Muscle of arm (tissue), 12 donors: ENCODE data around the gene NUTM2D. TPM values are rescaled to one million over a fixed set of nuclear protein-coding genes. Genes with fewer than 3 reads are reported as not detected.
"Not testable (repeated sequence)": the region's sequence is repeated elsewhere in the genome, so short reads cannot be mapped to it uniquely, and the experiment has no call there.

ENCODE experiments used
- DNase-seq: peaks from one replicate; pipeline ENCODE4 v3.0.0-alpha.2; 2013
- polyA plus RNA-seq, 12 donors: library from polyadenylated mRNA; unstranded; fragments of 120-200 nt; gene quantifications; one replicate each; pipeline ENCODE4 v1.2.1, GENCODE V29; 2013; ENCODE audit not compliant: insufficient read length in 12 of 12

NUTM2D gene
- polyA plus RNA-seq, 12 donors, result 4.1 to 9.8 (median 7.5) TPM; not detected in 1

DNA sequence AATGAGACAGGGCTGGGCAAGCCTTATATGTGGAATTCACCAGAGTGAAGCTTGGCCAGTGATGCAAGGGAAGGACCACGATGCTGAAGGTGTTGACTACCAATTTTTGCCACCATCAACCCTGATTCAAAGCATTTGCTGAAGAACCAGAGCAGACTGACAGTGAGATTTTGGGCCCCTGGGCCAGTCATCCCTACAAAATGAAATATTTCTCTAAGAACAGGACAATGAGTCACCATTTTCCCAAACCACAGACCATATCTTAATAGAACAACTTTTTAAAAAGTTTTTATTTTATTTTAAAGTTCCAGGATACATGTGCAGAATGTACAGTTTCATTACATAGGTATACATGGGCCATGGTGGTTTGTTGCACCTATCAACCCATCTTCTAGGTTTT lies 16.5 kb downstream of the NUTM2D start:
- DNase-seq, result not testable (repeated sequence)

DNA sequence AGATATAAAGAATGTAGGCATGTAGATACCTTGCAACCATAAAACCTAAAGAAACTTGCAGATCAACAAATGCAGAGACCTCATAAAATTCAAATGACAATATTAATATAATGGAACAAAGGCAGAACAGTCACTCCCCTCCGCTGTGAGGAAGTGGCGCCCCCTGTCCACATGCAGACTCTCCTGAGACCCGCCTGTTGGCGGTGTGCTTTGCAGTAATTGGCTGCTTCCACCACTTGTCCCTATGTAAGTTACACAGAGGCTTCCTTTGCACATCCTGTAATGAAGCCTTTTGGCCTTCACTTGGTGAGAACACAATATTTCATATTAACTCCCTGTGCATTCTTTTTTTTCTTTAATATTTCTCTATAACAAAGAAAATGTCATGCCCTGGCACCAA lies 21.6 kb downstream of the NUTM2D start:
- not testable (repeated sequence) for DNase-seq

DNA sequence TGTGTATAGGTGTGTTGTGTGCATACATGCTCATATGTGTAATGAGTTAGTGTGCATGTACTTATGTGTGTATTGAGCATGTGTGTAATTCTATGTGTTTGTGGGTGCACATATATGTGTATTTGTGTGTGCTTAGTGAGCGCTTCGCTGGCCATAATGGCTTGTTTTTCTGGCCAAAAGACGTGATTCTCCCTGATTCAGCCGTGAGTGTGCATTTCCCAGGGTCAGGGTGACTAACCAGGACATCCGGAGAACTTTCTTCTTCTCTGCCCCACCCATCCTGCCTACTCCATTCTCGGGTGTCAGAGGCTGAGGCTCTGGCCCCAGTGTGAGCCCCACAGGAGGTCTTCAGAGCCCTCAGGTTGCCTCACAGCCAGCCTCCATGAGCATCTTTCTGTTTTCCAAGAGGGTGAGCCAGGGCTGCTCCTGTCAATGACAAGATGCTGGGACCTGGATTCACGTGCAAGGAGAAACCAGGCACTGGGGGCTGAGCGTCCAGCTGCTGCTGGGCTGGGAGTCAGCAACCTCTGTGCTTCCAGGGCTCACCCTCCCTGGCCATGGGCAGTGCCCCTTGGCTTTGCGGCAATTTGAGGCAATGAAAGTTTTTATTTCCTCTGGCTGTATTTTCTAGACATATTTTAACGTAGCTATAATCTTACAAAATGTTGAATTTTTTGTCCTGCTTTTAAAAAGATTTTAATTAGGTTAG lies 25.8 kb downstream of the NUTM2D start:
- not testable (repeated sequence) for DNase-seq

DNA sequence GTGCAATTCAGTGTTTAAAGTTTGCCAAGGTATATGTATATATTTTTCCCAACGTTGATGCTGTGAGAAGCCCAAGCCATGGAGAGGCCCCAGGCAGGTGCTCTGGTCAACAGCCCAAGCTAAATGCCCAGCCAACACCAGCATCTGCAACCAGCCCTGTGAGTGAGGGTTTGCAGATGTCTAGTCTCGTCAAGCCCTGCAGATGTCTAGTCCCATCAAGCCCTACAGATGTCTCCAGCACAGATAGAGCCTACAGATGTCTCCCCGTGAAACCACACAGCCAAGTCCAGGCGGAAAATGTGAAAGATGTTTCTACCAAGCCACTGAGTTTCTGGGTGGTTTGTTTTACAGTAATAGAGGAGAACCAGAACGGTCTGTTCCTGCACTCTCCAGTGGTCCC lies 26.7 kb downstream of the NUTM2D start:
- peak; percentile 0 for DNase-seq

DNA sequence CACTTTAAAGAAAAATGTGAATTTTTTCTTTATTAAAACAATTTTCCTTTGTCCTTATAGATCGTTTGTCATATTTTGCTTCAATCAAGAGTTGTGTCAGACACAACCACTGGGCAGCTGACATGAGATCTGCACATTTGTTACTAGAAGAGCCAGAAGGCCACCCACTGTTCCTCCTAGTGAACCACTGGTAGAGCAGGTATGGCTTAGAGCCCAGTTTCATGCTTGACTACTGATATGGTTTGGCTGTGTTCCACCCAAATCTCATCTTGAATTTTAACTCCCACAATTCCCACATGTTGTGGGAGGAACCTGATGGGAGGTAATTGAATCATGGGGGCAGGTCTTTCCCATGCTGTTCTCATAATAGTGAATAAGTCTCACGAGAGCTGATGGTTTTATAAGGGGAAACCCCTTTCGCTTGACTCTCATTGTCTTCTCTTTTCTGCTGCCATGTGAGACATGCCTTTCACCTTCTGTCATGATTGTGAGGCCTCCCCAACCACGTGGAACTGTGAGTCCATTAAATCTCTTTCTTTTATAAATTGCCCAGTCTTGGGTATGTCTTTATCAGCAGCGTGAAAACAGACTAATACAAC lies 28.3 kb downstream of the NUTM2D start:
- not testable (repeated sequence) for DNase-seq

DNA sequence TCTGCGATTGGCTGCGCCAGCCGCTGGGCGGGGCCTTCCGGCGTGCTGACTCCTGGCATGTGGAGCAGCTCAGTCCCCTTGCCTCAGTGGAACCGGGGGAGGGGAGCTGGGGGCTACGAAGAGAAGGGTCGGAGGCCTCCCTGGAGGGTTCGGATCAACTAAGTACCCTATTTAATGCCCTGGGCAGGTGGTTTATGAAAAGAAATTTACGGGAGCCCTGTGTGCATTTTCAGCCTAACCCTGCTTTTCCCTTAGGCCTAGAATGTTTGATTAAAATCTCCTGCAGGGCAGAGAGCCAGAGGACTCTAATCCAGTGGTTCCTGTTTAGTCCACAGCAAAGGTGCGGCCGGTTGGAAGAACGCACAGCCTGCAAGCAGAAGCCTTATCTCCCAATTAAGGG lies 33.8 kb downstream of the NUTM2D start:
- not testable (repeated sequence) for DNase-seq

DNA sequence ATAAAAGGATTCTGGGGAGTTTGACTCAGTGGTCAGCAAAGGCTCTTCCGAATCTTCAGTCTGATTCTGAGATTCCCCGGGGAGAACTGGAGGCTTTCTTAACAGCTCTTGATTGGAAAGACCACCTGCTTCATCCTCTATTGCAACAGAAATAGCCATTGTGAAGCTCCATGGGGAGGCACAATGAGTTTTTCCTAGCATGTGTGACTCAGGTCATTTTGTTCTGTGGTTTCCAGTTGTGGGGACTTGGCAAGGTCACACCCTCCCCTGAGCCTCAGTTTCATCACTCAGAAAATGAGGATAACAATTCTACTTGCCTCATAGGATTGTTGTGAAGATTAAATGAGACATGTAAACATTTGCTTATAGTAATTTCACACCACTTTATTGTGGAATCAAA lies 38.7 kb downstream of the NUTM2D start:
- DNase-seq, result not testable (repeated sequence)

DNA sequence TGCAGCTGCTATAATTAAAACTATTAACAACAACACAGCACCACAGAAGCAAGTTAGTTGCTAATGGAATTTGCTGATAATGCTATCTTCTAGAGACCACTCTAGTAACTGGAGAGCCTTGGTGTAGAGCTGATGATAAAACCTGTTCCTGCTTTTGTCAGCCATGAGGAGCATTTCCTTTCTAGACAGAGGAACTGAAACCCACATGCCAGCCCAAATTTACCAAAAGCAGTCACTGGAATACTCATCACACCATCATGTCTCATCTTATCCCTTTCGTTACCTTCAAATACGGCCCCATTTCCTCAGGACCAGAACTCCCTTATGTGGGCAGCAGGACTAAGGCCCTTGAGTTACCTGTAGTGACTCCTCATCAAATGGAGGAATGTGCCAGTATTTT lies 40.9 kb downstream of the NUTM2D start:
- not testable (repeated sequence) for DNase-seq

DNA sequence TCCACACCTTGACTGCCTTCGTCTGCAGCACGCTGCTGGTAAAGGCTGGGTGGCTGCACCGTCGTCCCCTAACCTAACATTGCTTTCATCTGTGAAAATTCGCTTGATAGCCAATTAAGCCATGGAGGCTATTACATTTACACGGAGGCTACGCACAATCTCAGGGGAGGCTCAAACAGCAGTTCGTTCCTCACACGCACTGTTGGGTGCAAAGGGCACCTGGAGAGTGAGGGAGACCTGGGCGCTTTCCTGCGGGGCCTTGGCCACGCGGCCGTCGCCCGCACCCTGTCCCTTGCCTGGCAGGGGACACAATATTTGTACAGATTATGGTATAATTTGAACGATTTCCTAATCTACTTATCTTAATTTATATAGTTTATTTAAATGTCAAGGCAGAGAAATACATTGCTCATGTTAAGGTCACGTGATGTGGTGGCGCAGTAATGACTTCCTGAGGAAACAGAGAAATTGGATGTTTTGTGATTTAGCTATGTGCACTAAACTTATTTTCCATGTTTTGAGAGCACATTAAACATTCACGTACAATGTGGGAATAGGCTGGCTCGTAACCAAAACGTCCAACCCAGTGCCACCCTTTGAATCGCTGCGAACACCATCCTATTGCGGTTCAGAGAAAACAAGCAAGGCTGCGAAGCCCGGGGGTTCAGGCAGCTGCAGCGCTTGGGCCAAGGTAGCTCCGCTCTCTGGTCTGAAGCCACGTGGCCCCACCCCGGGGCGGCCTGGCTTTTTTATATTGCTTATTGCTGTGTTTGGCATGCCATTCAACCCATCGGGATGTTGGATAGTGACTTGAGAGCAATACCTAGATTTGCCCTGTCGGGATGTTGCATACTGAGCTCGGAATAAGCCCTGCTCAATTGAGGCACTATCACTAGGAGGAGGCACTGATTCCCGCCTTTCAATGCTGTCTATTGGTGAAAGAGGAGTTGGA lies 50.2 kb downstream of the NUTM2D start:
- DNase-seq, result not testable (repeated sequence)

DNA sequence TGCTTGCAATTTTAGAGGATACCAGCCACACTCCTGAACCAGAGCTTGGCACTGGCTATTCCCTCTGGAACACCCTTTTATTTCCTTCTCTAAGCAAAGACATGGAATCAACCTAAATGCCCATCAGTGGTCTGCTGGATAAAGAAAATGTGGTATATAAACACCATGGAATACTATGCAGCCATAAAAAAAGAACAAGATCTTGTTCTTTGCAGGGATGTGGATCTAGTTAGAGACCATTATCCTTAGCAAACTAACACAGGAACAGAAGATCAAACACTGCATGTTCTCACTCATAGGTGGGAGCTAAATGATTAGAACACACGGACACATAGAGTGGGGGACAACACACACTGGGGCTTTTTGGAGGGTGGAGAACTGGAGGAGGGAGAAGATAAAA lies 56.4 kb downstream of the NUTM2D start:
- DNase-seq, result not testable (repeated sequence)

Other genes starting within 250 kb of the NUTM2D start
- gene NUTM2A, start 132.3 kb upstream of the NUTM2D start, polyA plus RNA-seq, result 1 to 10 TPM in 10 of 12 donors, not detected in 2; 1.5 to 4.3 (median 2.1) TPM
- 10 to 100 TPM in 11 of 12 donors, not detected in 1; 14.2 to 52.9 (median 16.9) TPM for gene MINPP1, start 147.1 kb downstream of the NUTM2D start, polyA plus RNA-seq